Inflammatory macrophage treated with lipopolysaccharide for 1 hour (primary cell): ENCODE data around the gene RABL6.
"Not testable (repeated sequence)": the region's sequence is repeated elsewhere in the genome, so short reads cannot be mapped to it uniquely, and the experiment has no call there.

ENCODE experiments used
- DNase-seq, 2 donors: peaks; one replicate each; pipeline ENCODE4 v3.0.0-alpha.2; 2020 to 2022

Gene RABL6

DNA sequence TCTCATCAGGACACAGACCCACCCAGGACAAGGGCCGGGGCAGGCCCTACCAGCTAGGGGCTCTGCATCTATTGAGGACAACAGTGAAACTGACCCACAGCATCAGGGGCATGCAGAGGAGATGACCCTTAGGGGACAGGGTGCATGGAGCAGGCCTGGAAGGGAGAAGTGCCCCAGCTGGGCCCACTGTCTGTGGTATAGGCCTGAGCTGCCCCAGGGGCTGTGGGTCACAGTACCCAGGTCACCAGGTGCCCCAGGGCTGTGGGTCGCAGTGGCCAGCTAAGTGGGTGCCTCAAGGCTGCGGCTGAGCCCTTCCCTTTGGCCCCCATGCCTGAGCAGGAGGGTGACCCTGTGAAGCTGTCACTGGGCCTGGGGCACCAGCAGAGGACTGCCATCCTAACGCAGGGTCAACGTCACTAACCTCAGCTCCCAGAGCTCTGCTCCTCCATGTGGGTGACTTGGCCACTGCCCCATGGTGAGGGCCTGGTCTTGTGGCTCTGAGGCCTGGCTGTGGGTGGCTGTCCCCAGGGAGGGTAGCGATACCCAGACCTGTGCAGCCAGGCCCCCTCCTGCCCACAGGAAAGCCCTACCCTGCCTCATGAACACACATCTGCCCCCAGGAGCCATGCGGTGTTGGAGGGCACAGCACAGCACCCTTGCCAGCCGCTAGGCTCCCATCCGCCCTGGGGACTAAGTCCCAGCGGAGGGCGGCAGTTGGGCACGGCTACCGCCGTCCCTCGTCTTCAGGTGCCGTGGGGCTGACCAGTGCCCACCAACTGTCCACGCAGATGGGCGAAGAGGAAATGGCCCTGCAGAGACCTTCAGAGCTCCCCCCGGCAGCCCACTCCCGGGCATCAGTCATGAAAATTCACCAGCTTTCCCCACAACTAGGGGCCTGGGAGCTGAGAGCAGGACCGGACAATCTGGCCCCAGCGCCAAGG, 53.5 kb downstream of the RABL6 start:
- no peak for DNase-seq

DNA sequence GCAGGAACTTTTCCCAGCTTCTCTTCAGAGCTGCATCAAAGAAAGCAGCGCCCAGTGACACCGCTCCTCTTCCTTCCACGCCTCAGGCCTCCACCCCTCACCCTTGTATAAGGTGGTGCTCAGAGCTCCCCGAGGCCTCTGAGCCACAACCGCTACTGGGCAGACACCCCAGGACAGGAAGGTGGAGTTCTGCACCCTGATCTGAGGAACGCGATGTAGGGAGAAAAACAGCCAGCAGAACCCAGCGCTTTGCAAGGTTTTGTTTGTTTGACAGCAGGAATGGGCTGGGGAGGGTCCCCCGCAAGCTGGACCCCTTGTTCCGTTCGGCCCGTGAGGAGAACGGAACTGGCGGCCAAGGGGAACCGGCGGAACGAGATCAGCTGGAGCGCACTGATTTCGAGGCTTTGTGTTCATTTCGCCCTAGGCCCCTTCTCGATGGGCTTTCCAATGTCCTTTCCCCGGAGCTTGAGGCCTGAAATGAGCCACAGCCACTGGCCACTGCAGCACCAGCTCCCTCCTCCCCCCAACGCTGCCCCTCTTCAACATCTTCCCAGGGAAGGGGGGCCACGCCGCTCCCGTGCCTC, 54.2 kb downstream of the RABL6 start:
- no peak for DNase-seq

GRCh38 chr9:136862849-136863622, 55.3 kb downstream of the RABL6 start:
- no peak for DNase-seq

GRCh38 chr9:136863623-136864273, 56.0 kb downstream of the RABL6 start:
- DNase-seq, result no peak

DNA sequence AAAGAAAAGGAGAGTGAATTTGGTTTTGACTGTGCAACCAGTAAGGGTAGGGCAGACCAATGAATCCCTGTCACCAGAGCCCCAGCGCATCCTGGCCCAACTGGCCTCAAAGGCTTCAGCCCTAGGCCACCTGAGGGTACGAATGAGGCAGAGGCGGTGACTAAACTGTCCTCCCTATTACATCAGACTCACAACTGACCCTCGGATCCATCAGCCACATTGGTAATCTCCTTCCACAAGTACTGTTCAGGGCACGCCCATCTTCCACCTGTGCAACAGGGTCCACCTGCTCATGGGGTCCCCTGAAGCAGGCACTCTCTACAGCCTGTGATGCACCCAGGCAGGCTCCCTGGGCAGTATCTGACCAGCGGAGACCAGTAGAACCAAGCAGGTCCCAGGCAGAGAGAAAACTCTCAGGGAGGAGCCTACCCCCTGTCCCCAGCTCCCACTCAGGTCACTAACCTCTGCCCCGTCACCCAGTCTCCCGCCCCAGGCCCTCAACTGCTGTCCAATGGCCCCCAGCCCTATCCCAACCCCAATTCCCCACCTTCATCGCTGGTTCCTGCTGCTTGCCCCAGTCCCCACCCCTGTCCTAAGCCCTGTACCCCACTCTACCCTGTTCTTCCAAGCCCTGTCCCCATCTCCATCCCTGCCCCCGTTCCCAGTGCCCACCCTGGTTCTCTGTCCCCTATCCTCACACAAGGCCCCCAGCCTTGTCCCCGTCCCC, 57.5 kb downstream of the RABL6 start:
- DNase-seq, result no peak

- no peak for DNase-seq
Measured at GRCh38 chr9:136865768-136866103, 58.0 kb downstream of the RABL6 start.

- not testable (repeated sequence) for DNase-seq
Measured at GRCh38 chr9:136866898-136867421, 59.2 kb downstream of the RABL6 start.

- DNase-seq, result no peak
Measured at GRCh38 chr9:136867480-136867879, 59.7 kb downstream of the RABL6 start.

DNA sequence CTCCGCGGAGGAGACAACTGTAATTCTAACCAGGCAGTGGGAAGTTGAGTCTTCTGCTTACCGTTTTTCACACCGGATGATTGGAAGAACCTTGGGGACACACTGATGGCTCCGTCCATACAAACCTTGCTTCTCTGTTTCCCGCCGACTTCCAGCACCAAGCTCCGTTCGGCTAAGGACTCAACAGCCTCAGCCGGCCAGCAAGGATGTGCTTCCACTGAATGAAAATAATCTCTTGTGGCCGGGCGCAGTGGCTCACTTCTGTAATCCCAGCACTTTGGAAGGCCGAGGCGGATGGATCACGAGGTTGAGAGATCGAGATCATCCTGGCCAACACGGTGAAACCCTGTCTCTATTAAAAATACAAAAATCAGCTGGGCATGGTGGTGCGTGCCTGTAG, 60.2 kb downstream of the RABL6 start:
- DNase-seq, result no peak

GRCh38 chr9:136868644-136869043, 60.9 kb downstream of the RABL6 start:
- no peak for DNase-seq

DNA sequence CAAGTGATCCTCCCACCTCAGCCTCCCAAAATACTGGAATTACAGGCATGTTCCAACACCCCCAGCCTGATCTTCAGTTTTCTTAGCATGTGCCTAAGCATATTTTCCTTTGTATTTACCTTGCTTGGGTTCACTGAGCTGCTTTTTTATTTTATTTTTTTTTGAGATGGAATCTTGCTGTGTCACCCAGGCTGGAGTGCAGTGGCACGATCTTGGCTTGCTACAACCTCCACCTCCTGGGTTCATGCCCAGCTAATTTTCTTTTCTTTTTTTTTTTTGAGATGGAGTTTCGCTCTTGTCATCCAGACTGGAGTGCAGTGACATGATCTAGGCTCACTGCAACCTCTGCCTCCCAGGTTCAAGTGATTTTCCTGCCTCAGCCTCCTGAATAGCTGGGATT, 61.9 kb downstream of the RABL6 start:
- DNase-seq, result not testable (repeated sequence)

GRCh38 chr9:136875155-136875554, 67.4 kb downstream of the RABL6 start:
- no peak for DNase-seq

GRCh38 chr9:136876476-136876875, 68.7 kb downstream of the RABL6 start:
- no peak for DNase-seq

DNA sequence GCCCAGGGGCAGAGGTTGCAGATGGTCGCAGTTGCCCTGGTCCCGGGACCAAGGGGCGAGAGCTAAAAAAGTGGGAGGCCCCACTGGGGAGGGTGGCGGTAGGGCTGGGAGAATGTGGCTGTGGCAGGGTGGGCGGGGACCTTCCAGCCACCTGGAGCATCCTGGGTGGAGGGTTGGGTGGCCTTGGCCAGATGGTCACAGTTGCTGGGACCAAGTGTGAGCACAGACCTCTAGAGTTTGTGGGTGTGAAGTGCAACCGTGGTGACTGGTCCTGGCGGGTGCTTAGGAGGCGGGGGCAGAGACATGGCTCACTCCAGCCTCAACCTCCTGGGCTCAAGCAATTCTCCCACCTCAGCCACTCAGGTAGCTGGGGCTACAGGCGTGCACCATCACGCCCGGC, 72.9 kb downstream of the RABL6 start:
- no peak for DNase-seq

DNA sequence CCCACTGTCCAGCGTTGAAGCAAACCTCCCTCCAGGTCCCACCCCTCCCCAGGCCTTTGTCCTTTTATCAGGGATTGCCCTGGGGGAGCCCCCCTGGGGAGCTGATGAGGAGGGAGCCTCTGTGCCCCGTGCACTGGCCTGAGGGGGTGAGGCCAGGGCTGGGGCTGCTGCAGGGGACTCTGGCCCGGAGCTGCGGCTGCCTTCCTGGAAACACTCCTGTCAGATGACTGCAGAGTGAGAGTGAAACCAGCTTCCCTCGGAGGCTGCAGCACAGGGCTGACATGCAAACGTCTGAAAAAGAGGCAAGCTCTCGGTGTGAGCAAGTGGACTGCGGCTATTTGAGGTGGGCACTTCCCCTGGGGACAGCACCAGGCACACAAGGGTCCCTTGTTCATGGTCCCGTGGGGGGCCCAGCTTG, 74.0 kb downstream of the RABL6 start:
- DNase-seq, result peak; percentile 42 to 72

DNA sequence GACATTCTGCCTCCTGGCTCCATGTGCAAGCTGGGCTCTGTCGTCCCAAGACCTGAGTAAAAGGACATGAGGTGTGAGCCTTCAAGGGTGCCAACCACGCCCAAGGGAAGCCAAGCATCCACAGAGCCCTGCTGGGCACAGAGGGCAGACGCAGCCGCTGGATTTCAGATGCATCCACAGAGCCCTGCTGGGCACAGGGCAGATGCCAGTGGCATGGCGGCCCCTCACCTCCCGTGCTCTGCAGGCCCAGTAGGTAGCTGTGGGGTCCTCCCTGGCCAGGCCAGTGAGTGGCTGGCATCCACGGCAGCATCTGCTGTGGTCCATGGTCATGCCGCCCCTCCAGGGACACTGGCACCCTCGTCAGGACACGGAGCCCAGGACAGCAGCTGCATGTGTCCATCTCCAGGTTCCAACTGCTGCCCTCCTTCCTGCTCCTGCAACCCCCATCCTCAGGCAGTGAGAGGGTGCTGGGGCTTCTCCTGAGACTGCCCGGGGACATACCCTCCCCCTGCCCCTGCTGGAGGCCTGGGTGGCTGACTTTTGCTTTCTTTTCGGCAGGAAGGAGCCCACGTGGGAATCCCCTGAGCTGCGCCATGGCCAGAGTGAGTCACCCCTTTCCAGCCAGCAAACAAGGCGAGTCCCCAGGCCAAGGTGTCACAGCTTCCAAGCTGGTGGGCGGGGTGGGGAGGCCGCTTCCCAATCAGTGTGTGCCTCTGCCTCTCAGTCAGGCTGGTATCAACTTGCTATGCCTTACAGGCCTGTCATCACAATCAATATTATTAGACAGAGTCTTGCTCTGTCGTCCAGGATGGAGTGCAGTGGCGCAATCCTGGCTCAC, 74.6 kb downstream of the RABL6 start:
- peak; percentile 88 to 96 for DNase-seq

- not testable (repeated sequence) for DNase-seq
Measured at GRCh38 chr9:136882947-136883283, 75.2 kb downstream of the RABL6 start.

- not testable (repeated sequence) for DNase-seq
Measured at GRCh38 chr9:136883670-136884069, 75.9 kb downstream of the RABL6 start.

DNA sequence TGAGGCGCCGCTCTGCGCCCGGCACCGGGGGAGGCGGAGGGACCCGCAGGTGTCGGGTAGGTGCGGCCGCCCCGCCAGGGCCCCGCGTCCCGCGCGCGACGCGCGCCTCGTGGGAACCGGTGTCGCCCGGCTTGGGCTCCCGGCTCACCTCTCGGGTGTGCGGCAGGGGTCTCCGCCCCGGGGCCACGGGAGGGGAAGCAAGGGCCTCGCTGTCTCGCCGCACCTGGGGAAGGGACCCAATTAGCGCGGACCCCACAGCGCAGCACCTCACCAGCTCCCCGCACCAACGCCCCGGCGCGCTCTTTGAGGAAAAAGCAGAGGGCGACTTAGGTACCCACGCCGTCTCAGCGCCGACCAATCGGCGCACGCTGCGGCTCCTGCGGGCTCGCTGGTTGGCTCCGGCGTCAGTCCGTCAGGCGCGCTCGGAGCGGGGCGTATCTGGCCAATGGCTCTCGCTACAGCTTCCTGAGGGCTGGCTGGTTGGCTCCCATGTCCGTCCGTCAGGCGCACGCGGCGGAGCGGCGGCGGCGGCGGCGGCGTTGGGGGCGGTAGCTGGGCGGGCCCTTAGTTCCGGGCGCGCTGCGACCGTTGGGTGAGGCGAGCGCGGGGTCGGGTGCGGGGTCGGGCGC, 78.3 kb downstream of the RABL6 start, which contains the start of gene TRAF2:
TRAF2 (plus strand) TSS at position 567 of the 629 bp plus-strand sequence. CDS start 12,225 bp downstream, outside the sequence.
- peak; percentile 98 to 99 for DNase-seq
